HTERT RPE-1 (cell line): ENCODE measurements around the gene NHS.

Experiments used
- in situ Hi-C: fragments of 300-500 bp; cut with MboI; formaldehyde crosslinking; loops from 4 replicates; pipeline ENCODE4 v1.14.3; 2020; ENCODE audit warnings: low sequenced_read_pairs

Gene NHS

DNA sequence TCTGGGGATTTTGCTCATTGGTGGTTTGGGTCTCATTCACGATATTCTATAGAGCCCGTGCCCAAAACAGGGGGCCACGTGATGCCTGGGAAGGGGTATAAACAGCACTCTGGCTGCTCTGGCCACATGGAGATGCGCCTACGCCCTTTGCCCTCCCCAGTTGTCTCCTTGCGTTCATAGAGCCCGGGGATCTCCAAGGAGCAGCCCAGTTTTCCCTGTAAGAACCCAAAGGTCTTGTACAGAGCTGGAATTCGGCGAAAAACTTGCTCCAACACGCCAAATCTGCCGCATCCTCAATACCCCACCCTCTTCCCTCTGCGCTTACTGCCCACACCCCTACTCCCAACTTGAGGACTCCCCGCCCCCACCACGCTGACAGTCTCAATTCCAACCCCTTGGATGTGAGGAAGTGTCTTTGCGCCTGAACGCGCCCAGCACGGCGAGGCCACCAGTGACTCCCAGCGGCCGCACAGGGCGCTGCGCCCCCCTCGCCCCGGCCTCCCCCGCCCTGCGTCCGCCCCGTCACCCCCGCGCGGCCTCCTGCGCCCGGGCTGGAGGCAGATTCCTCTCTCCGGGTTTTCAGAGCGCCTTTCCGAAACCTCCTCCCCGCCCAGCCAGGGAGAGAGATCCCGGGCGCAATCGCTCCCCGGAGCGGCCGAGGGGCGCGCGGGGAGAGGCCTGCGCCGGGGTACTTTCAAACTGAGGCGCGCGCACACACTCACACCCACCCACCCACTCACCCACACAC is at the start of gene NHS:
NHS (plus strand) TSS at position 582 of the 748 bp plus-strand sequence. CDS start 558 bp downstream, outside the sequence.
- in situ Hi-C loops: no loop called here

DNA sequence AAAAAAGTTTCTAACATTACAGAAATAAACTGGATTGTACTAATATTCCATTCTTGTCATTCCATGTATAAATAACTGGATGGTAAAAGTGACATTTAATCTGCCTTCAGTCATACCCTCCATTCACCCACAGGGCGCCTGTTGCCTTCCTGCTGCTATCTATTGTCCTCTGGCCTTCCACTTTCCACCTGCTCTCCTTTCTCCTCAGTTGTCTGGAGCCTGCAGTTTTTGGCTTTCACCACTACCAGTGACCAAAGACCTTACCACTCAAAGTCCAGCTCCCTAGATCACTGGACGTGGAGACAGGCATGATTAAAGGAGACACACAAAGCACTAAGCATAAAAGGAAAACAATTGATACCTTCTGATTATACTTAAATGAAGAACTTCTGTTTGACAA is 46.2 kb upstream of the NHS start:
- in situ Hi-C loops: no loop called here

DNA sequence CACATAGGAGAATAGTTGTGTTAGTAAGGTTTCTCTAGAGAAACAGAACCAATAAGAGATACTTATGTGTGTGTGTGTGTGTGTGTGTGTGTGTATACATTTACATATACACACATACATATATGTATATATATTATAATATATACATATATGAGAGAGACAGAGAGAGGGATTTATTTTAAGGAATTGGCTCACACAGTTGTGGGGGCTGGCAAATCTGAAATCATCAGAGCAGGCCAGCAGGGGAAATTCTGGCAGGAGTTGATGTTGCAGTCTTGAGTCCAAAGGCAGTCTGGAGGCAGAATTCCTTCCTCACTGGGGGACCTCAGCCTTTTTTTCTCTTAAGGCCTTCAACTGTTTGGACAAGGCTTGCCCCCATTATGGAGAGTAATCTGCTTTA is 38.6 kb upstream of the NHS start:
- in situ Hi-C loops: no loop called here

DNA sequence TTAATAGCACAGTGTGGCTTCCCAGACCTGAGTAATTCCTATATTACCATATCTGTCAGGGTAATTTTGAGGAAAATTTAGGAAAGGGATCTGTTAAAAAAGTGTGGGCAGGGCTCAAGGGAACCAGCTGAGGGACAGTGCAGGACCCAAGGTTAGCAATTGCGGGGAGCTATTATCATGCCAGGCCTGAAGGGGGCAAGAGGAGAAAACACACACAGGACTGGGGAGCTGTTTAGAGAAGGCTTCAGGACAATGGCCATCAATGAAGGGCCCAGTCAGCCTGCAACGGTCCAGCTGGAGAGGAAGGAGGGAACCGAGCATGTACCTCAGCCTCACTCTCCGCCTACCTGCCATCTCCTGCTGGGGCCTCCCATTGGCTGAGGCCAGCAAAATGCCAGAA is 19.0 kb upstream of the NHS start:
- in situ Hi-C loops: no loop called here

DNA sequence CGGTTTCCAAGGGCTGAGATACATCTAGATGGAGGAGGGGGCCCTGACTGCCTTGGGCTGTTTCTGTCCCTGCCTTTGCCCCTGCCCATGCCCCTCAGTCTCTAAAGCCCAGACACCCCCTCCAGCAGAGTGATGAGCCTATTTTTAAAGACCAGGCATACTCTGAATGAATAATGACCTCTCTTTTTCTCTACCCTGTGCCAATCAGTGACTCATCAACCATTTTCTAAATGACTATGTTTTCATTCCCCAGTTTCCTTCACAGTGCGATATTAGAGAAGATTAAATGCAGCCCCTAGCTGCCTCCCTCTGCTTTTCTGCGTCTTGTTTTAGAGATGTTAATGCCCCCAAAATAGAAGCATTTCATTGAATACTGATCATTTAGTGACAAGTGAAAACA is 15.5 kb upstream of the NHS start:
- in situ Hi-C loops: no loop called here

DNA sequence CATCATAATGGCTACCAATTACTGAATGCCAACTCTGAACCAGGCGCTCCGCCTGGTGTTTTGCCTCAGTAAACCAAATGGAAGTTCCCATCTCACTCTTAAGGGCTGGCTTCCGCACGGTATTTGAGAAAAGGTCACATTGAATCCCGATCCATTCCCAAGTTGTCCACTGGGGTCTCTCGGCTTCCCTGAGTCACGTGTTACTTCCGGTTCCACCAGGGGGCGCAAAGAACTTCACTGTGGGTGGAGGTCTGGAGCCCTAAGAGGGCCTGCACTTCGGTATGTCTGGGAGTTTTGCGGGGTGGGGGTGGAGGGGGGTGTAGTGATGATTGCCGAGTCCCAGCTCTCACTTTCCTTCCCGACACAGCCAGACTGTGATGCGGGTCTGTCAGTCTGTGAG is 13.4 kb upstream of the NHS start:
- in situ Hi-C loops: no loop called here

DNA sequence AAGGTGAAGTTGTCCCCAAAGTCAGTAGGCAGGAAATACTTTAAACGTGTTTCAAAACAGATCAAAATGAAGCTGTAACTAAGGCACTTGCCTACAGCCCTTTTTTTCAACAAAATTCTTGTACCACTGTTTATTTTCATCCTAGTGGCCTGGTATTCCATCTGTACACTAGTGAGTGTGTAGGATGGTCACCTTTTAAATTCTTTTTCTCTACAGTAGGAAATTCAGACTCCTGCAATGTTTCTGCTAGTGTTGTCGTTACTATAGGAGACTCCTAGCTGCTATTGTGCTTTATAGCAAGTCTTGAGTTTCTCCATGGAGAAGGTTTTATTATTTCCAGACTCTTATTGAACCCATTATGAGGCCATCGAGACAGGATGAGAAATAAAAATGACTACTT is 7.0 kb upstream of the NHS start:
- in situ Hi-C loops: no loop called here

DNA sequence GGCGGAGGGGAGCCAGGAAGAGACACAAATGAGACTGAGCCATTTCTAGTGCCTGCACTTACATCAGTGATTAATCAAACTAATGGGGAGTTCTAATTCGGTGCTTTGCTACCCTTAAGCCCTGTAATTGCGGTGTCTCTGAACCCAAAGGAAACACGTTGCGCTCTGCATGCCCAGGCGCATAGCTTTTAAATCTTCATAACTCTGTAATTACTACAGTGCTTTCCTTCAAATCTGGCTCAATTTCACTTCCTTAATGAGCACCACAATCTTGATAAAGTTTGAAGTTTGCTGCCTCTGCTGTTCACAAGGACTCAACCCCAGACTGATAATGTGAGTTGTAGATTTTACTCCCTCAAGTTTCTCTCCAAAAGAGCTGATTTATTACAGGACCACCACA is 5.7 kb upstream of the NHS start:
- in situ Hi-C loops: no loop called here

DNA sequence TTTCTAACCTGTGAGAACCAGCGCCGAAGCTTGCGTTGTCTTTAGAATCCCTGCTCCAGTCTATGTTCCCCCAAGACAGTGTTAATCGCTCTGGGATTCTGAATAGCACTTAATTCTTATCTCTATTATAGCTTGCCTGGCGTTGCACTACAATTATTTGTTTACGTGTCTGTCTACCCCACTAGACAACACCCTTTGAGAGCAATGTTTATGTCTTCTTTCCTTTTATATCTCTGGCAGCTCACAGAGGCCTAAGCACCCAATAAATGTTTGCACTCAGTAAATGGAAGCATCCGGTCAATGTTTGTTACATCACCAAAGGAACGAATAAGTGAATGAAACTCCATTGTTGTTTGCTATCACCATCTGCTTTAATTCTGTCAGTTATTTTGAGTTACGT is 4.8 kb upstream of the NHS start:
- in situ Hi-C loops: no loop called here

DNA sequence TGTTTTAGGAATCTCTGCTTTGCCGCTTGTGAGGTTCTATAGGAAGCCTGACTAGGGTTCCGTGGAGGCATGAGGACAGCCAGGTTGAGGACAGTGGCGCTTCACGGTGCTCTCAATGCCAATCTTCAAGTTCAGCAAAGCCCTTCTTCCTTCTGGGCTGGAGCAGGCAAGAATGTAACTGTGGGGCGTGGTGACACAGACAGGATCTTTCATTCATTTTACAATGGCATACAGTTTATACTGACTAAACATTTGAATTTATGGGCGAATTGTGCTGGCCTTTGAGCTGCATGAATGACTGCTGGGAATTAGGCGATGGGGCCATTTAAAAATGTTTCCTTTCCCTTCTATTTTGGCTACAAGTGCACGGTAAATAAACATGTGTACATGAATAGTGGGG is 2.9 kb upstream of the NHS start:
- in situ Hi-C loops: no loop called here

DNA sequence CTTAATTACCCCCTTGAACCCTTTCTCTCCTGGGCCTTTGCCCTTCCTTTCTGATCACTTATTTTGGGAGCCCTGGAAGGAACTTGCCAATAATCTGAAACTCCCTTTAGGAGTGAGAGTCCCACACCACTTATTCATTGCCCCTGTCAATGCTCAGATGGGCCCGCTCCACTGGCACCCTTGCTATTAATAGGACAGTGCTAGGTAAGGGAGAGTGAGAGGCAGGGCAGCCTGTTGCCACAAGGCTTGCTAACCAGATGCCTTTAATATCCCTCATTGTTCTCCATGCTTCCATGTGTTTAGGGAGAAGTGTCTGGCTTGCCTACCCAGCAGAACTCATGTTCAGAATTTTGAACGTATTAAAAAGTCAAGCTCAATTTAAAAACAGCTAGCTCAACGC is 1.7 kb upstream of the NHS start:
- in situ Hi-C loops: no loop called here

DNA sequence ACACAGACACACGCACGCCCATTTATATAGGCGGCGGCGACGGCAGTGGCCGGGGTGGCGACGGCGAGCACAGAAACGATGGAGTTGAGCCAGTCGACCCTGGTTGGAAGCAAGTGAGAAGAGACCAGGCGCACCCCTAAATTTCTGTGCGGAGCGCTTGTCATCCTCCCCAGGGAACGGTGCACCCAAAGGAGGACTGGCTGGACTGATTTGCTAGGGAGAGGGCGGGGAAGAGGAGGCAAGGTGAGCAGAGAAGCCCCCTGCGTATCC is 302 bp downstream of the NHS start:
- in situ Hi-C loops: no loop called here

DNA sequence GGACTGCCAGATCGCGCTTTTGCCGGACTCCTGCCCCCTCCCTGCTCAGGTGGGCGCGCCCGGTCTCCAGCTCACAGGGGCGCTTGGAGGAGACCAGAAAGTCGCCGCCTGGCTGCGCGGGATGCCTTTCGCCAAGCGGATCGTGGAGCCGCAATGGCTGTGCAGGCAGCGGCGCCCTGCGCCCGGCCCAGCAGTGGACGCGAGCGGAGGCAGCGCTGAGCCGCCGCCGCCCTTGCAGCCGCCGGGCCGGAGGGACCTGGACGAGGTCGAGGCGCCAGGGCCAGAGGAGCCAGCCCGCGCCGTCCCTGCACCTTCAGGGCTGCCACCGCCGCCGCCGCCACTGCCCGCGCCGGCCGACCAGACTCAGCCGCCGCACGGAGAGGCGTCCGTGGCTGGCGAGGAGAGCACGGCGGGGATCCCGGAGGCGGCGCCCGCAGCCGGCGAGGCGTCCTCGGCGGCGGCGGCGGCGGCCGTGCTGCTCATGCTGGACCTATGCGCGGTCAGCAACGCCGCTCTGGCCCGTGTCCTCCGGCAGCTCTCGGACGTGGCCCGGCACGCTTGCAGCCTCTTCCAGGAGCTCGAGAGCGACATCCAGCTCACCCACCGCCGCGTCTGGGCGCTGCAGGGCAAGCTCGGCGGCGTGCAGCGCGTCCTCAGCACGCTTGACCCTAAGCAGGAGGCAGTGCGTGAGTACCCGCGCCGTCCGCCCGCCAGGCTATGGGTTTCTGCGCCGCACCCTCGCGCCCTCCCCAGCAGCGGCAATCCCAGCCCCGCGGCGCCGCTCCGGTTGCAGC is 834 bp downstream of the NHS start:
- in situ Hi-C loops: no loop called here

DNA sequence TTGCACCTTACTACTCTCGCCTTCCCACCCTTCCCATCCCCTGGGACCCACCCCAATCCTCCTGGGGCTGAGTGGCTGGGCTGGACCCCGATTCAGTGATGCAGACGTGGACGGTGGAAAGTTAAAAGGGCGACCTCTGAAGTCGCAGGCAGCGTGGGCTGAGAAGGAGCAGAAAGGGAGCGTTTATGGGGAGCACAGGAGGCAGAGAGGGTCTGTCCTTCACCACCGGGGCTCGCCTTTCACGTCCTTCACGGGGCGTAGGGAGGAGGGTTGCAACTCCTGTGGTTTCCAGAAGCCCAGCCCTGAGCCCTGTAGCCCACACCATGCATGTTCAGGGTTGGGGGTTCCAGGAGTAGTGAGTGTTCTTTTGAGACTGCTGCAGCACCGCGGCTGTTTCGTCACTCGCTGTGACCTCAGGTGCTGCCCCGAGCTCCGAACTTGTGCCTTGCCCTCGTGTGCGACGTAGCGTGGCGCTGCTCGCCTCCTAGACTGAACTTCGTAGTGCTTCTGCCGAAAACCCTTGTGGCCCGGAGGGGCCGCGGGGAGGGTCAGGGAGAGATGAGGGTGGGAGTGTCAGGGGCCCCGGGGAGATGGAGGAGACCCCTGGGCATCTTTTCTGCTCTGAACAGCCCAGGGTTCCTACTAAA is 1.6 kb downstream of the NHS start:
- in situ Hi-C loops: no loop called here

DNA sequence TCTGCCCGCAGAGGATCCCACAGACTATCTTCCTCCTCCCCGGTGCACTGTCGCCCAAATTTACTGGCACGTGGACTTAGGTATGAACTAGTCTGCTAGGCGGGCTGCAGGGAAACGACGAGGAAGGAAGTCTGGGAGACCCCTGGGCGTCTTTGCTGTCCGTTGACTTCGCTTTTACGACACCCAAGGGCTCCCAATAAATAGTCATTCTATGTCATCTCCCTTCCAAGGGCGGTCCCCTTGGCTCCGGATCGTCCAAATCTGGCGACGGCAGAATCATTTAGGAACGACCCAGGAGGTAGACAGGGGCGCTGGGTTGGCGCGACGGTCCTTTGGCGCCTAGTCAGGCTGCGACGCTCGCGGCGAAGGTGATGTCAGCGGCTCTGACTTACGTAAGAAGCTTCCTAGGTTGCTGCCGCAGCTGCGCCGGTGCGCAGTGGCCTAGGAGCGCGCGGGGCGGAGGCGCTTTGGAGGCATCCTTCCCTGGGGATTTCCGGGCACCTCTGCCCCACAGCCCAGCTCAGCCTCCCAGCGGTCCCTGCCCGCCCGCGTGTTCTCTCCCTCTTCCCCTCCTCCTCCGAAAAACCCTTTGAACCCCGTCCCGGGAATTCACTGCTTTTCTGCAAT is 2.2 kb downstream of the NHS start:
- in situ Hi-C loops: no loop called here

DNA sequence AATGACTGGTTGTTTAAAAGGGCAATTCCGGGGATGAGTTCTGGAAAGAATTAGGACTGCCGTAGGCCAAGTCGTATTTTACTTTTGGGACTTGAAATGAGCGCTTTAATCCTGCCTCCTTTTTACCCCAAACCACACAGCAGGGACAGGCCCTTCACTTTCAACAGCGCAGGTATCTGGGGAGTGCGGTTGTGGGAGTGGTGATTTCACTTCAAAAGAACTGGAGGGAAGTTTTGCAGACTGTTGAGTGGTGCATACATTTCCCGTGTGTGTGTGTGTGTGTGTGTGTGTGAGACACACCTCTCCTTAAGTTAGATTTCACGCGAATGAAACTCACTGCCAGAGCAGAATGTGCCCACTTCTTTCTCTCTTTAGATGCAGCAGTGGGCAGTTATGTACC is 2.8 kb downstream of the NHS start:
- in situ Hi-C loops: no loop called here

DNA sequence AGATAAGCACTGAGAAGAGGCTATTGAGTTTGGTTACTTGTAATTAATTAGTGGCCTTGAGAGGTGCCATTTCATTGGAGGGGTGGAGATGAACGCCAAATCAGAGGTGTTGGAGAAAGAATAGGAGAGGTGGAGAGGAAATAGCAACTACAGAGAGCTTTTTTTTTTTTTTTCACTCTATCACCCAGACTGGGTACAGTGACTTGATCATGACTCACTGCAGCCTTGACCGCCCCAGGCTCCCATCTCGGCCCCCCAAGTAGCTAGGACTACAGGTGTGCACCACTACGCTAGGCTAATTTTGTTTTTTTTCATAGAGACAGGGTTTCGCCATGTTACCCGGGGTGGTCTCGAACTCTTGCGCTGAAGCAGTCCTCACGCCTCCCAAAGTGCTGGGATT is 5.2 kb downstream of the NHS start:
- in situ Hi-C loops: no loop called here

DNA sequence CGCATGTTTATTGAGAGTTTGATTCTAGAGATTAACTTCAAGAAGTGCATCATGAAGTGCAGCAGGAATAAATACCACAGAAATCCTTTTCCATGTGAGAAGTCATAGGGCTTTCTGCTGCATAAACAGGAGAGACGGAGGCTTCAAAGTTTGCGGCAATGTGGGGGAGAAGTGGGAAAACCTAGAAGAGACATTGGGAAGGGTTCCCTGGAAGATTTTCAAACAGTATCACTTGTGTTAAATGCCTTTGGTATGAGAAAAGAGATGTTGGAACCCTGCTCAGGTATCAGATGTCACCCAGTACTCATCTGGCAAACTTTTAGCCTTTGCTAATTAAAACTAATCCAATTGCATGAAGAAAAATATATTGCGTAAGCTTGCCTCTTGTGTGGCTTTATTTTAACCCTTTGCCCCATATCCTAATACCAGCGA is 15.4 kb downstream of the NHS start:
- in situ Hi-C loops: no loop called here

DNA sequence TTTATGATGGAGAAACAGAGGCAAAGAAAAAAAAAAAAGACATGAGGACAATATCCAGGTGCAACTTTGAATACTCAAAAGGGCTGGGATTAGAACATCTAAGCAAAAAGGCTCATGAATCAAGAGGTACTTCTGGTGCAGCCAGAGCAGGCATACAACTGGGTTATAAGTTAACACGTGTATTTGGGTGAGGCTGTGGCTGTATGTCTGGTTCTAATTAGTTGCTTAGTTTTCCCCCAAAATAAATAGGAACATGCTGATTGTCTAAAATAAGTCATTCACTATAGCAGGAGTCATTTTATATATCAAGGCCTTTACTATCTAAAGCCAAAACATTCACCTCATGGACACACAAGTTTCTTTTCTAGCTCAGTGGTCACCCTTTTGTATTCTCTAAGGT is 20.2 kb downstream of the NHS start:
- in situ Hi-C loops: no loop called here

DNA sequence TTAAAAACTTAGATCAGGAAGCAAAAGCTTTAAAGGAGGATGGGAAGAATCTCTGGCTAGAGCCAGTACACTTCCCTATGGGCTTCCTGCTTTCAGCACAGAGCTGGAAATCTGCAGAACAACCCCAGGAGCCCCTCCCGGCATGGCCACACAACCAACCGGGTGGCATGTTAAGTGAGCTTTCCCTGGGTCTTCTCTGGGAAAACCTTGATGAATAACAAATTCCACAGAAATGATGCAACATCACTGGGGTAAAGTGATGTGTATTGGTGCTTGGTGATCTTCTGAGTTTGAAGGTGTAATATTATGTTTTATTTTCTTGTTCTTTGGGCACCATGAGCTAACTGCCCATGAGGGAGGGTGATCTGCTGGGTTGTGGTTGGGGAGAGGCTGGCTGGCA is 22.1 kb downstream of the NHS start:
- in situ Hi-C loops: no loop called here

DNA sequence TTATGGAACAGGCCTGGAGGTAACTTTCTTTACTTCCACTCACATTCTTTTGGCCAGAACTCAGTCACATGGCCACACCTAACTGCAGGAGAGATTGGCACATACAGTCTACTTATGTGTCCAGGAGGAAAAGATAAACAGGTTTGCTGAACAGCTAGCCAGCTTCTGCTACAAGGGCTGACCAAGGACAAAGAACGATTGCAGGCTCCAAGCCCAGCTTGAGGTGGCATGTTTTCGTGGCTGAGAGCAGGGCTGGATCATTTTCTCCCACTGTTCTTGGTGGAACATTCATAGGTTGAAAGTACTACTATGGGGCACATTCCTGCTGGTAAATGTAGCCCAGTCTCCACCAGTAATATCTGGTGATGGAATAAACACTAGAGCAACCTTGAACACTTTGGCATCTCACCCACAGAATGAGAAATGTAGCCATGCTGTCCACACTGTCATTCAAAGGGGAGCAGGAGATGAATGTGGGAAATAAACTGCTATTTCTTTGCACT is 28.2 kb downstream of the NHS start:
- in situ Hi-C loops: no loop called here

DNA sequence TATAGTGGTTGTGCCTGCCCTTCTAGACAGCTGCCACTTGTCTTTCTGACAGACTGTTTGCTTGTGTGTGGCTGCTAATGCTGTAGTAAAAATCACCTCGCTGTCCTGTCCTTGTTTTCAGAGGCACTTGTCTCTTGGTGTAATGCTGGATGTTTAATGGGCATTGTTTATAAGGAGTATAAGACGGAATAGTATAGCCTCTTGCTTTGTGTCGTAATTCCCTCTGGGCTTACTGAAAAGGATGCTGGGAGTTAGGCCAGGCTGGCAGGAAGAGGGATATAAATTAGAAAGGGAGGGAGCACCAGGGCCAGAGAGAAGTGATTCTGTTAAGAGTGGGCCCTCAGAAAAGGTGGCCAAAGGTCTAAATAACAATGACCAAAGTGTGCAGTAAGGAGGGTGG is 29.0 kb downstream of the NHS start:
- in situ Hi-C loops: no loop called here
